Sigmoid colon (tissue), 7 donors: ENCODE data around the gene DUSP7. TPM values are rescaled to one million over a fixed set of nuclear protein-coding genes. Genes with fewer than 3 reads are reported as not detected.
A peak's percentile ranks its signal among the peaks of the same experiment; 100 is the strongest.

Source experiments
- DNase-seq: peaks from one replicate; pipeline ENCODE4 v3.0.0-alpha.2; 2019
- H3K27ac ChIP-seq, 4 donors: fragments of 200-600 bp; sonication (generic); one replicate each; pipeline ENCODE4 v1.5.1; 2016 to 2019; ENCODE audit warnings: mild to moderate bottlenecking in 1 of 4
- H3K27me3 ChIP-seq, 3 donors: fragments of 200-600 bp; sonication (generic); one replicate each; pipeline ENCODE4 v1.5.1; 2019; ENCODE audit warnings: mild to moderate bottlenecking in 1 of 3
- H3K36me3 ChIP-seq, 4 donors: fragments of 200-600 bp; sonication (generic); one replicate each; pipeline ENCODE4 v1.5.1; 2016 to 2019
- H3K4me1 ChIP-seq, 4 donors: fragments of 200-600 bp; sonication (generic); one replicate each; pipeline ENCODE4 v1.5.1; 2017 to 2019
- H3K4me3 ChIP-seq, 4 donors: fragments of 200-600 bp; sonication (generic); one replicate each; pipeline ENCODE4 v1.5.1; 2017 to 2019; ENCODE audit warnings: mild to moderate bottlenecking in 2 of 4, moderate library complexity in 1 of 4
- H3K9me3 ChIP-seq, 4 donors: fragments of 200-600 bp in 3 of 4; sonication (generic) in 3 of 4; one replicate each; pipeline versions ENCODE4 v1.5.1 to v1.6.1; 2013 to 2019
- EP300 ChIP-seq, 4 donors: sonication (generic); formaldehyde crosslinking; IDR thresholded peaks; one replicate each; pipeline ENCODE4 v1.6.1; 2017; ENCODE audit warnings: antibody characterized with exemption in 4 of 4
- POLR2A ChIP-seq, 2 donors: fragments of 450-650 bp; IDR thresholded peaks; one replicate each; pipeline ENCODE4 v1.6.1; 2016; ENCODE audit warnings: antibody characterized with exemption in 2 of 2, mild to moderate bottlenecking in 2 of 2, moderate library complexity in 2 of 2
- POLR2AphosphoS5 ChIP-seq, 4 donors: sonication (generic); formaldehyde crosslinking; IDR thresholded peaks; one replicate each; pipeline ENCODE4 v1.6.1; 2017; ENCODE audit warnings: antibody characterized with exemption in 4 of 4
- WGBS, 2 donors: extraction: QIAGEN DNeasy Blood & Tissue Kit; methylation state at CpG; one replicate each; pipeline ENCODE4 v1.1.7; 2013; 5-methylcytosine and 5-hydroxymethylcytosine counted together
- intact Hi-C: fragments of 100-400 bp; cut with DNase I; formaldehyde crosslinking; loops from one replicate; pipeline ENCODE4 v1.15.1; 2023
- polyA plus RNA-seq, 3 donors: library from polyadenylated mRNA; stranded (reverse); fragments of 200-250 nt; gene quantifications; one replicate each; pipeline ENCODE4 v1.2.3, GENCODE V29; 2013
- total RNA-seq, 4 donors: library from RNA; depleted of rRNA; stranded (reverse); fragments of >200 nt; gene quantifications; one replicate each; pipeline ENCODE4 v1.1.0, GENCODE V29; 2016
- TF ChIP-seq, protein P1 (sequence below), 4 experiments: fragments of 450-650 bp in 3 of 4; fragments of 200-600 bp in 1 of 4; IDR thresholded peaks; one replicate each; pipeline ENCODE4 v1.5.1; 2016 to 2019; ENCODE audit warnings: antibody characterized with exemption in 4 of 4, mild to moderate bottlenecking in 3 of 4, moderate library complexity in 2 of 4
- donor health status: healthy with polysubstance abuse.
- donor health status: Bipolar disorder and iron deficiency.
- donor health status: healthy.

The DUSP7 gene
- total and polyA plus RNA-seq, 7 donors, result 3.0 to 7.6 (median 6.8) TPM

DNA sequence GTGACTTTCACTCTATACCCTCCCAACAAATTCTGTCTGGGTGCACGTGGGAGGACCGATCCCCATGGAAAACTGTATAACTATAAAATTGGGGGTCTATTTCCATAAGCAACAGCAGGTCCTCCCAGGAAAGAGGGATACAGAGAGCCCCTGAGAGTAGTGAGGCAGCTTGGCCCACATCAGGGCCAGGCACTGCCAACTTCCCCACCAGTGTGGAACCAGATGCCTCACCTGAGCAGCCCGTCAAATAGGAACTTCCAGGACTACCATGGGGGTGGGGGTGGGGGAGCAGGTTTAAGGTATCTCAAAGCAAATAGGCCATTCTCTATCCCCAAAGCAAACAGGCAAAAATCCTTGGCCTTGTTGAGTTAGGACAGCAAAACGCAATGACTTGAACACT, 33.3 kb upstream of the DUSP7 start:
- WGBS, 2 donors, result 93% methylated on average over 4 of the region's 4 CpGs
- intact Hi-C loops, result no loop called here
- Histone ChIP-seq H3K4me3 (no peak overlapping the region), H3K36me3 (no peaks in the 10 kb centered on the region), H3K4me1 (peaks cover 0 to 22% (median 16%) of the 10 kb centered on the region in 4 donors), H3K9me3 (no peaks in the 10 kb centered on the region), H3K27me3 (no peaks in the 10 kb centered on the region), H3K27ac (peak overlapping the region in 3 of 4 donors; percentile 3 to 68 (median 45))
- DNase-seq, result no peak
- TF ChIP-seq POLR2A (IDR thresholded peaks at IDR 0.05), result no peak
- no peak for TF ChIP-seq POLR2AphosphoS5 (IDR thresholded peaks at IDR 0.05)
- TF ChIP-seq, protein P1, sequence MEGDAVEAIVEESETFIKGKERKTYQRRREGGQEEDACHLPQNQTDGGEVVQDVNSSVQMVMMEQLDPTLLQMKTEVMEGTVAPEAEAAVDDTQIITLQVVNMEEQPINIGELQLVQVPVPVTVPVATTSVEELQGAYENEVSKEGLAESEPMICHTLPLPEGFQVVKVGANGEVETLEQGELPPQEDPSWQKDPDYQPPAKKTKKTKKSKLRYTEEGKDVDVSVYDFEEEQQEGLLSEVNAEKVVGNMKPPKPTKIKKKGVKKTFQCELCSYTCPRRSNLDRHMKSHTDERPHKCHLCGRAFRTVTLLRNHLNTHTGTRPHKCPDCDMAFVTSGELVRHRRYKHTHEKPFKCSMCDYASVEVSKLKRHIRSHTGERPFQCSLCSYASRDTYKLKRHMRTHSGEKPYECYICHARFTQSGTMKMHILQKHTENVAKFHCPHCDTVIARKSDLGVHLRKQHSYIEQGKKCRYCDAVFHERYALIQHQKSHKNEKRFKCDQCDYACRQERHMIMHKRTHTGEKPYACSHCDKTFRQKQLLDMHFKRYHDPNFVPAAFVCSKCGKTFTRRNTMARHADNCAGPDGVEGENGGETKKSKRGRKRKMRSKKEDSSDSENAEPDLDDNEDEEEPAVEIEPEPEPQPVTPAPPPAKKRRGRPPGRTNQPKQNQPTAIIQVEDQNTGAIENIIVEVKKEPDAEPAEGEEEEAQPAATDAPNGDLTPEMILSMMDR (IDR thresholded peaks at IDR 0.05), result no peak
- no peak for TF ChIP-seq EP300 (IDR thresholded peaks at IDR 0.05)

DNA sequence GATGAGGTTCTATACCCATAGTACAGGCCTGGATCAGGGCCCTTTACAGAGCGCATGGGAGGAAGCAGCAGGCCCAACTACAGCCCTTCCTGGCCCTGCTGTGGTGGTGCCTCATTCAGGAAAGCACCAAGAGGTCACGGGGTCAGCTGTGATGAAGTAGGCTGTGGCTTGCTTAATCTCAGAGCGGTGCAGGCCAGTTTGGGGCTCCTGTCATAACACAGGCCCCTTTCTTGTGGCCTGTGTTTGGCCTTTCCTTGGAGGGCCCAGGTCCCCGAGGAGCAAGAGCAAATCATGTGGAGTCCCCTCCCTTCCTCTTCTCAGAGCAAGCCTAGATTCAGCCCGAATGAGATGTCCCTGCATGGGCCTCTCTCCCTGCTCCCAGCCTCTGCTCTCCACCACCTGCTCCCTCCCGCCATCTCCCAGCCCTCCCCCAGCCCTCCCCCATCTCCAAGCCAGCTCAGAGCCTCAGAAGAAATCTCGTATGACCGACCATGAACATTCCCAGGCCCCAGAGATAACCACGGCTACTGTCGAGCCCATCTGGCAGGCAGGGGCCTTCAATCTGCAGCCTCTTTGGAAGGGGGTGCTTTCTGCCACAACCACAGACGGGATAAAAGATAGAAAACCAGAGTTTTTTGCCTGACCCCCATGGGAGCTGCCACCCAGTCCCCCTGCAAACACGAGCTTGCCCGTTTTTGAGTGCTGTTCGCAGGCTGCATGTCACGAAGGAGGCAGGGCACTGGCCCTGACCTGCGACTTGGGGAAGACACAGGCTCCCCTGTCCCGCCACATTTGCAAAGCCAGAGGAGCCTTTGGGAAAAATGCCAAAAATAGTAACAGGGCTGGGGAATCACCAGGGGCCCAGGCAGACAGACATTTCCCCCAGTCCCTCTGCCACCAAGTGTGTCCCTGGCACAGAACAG, 32.3 kb upstream of the DUSP7 start:
- DNase-seq, result no peak
- Histone ChIP-seq H3K36me3 (no peaks in the 10 kb centered on the region), H3K27ac (peak overlapping the region in 1 of 4 donors; percentile 45), H3K4me3 (no peak overlapping the region), H3K27me3 (no peaks in the 10 kb centered on the region), H3K4me1 (peaks cover 0 to 22% (median 16%) of the 10 kb centered on the region in 4 donors), H3K9me3 (no peaks in the 10 kb centered on the region)
- TF ChIP-seq EP300 (IDR thresholded peaks at IDR 0.05), result no peak
- TF ChIP-seq, protein P1 (IDR thresholded peaks at IDR 0.05), result no peak
- intact Hi-C loops, result no loop called here
- WGBS, 2 donors, result 84 to 92% methylated on average over 17 of the region's 17 CpGs

DNA sequence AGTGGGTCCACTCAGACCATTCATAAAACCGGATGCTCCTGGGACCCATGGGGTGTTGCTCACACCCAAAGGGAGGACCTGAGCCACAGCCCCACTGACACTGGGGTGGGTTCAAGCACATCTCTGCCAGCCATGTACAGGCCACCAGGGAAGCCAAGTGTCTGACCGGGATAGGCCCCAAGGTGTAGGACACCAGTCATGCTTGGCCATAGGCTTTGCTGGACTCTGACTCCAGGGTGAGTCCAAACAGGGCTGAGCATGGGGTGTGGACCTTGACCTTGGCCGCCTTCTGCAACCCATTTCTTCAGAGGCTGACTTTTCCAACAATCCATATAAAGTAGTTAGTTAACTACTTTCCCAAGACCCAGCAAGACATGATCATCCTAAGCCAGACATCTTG, 31.4 kb upstream of the DUSP7 start:
- TF ChIP-seq POLR2AphosphoS5 (IDR thresholded peaks at IDR 0.05), result no peak
- no peak for TF ChIP-seq POLR2A (IDR thresholded peaks at IDR 0.05)
- TF ChIP-seq, protein P1 (IDR thresholded peaks at IDR 0.05), result no peak
- TF ChIP-seq EP300 (IDR thresholded peaks at IDR 0.05), result no peak
- Histone ChIP-seq H3K4me1 (peaks cover 0 to 22% (median 16%) of the 10 kb centered on the region in 4 donors), H3K27ac (no peak overlapping the region), H3K4me3 (no peak overlapping the region), H3K27me3 (no peaks in the 10 kb centered on the region), H3K36me3 (no peaks in the 10 kb centered on the region), H3K9me3 (no peaks in the 10 kb centered on the region)
- intact Hi-C loops, result no loop called here
- WGBS, 2 donors, result 95 to 98% methylated on average over 3 of the region's 3 CpGs
- no peak for DNase-seq

DNA sequence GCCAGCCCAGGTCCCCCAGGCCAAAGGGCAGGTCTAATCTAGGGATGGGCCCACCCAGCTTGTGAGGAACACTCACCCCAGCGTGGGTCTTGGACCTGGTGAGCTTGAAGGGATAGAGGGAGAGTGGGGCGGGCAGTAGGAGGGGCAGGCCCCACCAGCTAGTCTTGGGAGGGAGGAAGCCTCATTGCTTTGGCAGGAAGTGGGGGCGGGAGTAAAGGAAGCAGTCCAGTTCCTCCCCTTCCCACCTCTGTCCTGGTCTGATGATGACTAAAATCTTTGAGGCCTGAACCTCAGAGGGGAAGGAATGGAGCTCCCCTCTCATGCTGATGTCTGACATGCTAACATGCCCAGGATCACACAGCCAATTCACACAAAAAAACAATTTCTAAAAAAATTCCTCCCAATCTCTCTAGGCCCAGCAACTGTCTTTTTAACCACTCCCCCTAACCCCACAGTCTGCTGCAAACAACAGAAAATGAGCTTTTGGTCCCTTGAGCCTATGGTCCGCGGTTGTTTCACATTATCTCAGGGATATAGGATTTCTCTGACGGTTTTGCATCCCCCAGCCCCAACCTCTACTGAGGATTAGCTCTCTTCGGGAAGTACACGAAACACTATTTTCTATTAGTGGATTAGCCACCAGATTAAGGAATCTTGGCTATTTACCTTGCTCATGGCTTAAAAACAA, 30.7 kb upstream of the DUSP7 start:
- Histone ChIP-seq H3K4me1 (peaks cover 0 to 22% (median 16%) of the 10 kb centered on the region in 4 donors), H3K36me3 (no peaks in the 10 kb centered on the region), H3K4me3 (no peak overlapping the region), H3K9me3 (no peaks in the 10 kb centered on the region), H3K27ac (no peak overlapping the region), H3K27me3 (no peaks in the 10 kb centered on the region)
- no peak for DNase-seq
- intact Hi-C loops, result no loop called here
- 81 to 92% methylated on average over 8 of the region's 8 CpGs for WGBS, 2 donors
- no peak for TF ChIP-seq EP300 (IDR thresholded peaks at IDR 0.05)
- TF ChIP-seq, protein P1 (IDR thresholded peaks at IDR 0.05), result no peak
- TF ChIP-seq POLR2A (IDR thresholded peaks at IDR 0.05), result no peak
- no peak for TF ChIP-seq POLR2AphosphoS5 (IDR thresholded peaks at IDR 0.05)
